OCI-LY1 (cell line): ENCODE data around the gene ITFG1.

Experiments used
- CTCF ChIP-seq: fragments of 200-600 bp; sonication (generic), shearing (Covaris generic); IDR thresholded peaks from 2 replicates; pipeline ENCODE4 v1.5.1; 2017; ENCODE audit warnings: mild to moderate bottlenecking, antibody characterized with exemption, low read length, moderate library complexity, mixed read lengths
- EZH2 ChIP-seq: fragments of 200-600 bp; sonication (generic), shearing (Covaris generic); IDR thresholded peaks from 2 replicates; pipeline ENCODE4 v1.8.0; 2017; ENCODE audit warnings: borderline replicate concordance, mixed run types, mild to moderate bottlenecking, antibody characterized with exemption, low read length, moderate library complexity, mixed read lengths

DNA sequence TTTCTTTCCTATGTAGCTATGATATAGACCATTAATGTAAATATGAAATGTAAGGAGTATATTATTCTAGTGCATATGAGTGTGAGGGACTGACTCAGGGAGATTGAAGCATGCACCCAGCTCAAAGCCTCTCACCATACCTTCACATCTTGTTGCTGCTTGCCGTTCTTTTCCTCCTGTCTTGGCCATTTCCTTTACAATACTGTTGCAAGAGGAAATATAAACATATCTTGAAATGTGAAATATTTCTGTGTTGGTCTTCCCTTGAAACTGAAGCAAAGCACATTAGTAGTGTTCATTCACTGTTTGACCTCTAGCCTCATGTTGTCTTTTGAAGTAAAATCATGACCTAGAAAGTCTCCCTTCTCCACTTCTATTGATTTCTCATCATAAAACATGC is 46.8 kb upstream of the ITFG1 start:
- TF ChIP-seq CTCF (no peak), EZH2 (no peak)
